GM23338 (cell line): ENCODE measurements around the gene PAX5. TPM values are rescaled to one million over a fixed set of nuclear protein-coding genes. Genes with fewer than 3 reads are reported as not detected.

ENCODE experiments used
- ATAC-seq: fragments of 200-7000 bp; cut with Tn5 transposase; 3 replicates; pipeline ENCODE4 v1.9.1; 2020
- DNase-seq: peaks from one replicate; pipeline ENCODE4 v3.0.0-alpha.2; 2015; ENCODE audit warnings: low spot score
- H2AFZ ChIP-seq: fragments of 200-600 bp; sonication (generic); 2 replicates; pipeline ENCODE4 v1.8.0; 2016; ENCODE audit warnings: antibody characterized with exemption, mild to moderate bottlenecking, moderate library complexity
- H3F3A ChIP-seq: fragments of 200-600 bp; sonication (generic); replicated peaks from 2 replicates; pipeline ENCODE4 v1.8.0; 2017; ENCODE audit warnings: antibody characterized with exemption, mixed run types, low read depth
- H3K27ac ChIP-seq: fragments of 200-600 bp; sonication (generic); 2 replicates; pipeline ENCODE4 v1.6.1; 2016; ENCODE audit warnings: low read depth
- H3K27me3 ChIP-seq: fragments of 200-600 bp; sonication (generic); 2 replicates; pipeline ENCODE4 v1.8.0; 2016; ENCODE audit warnings: mild to moderate bottlenecking, mixed run types, moderate library complexity; ENCODE audit not compliant: insufficient read depth
- H3K36me3 ChIP-seq: fragments of 200-600 bp; sonication (generic); 2 replicates; pipeline ENCODE4 v1.8.0; 2016; ENCODE audit warnings: mild to moderate bottlenecking; ENCODE audit not compliant: insufficient read depth
- H3K4me1 ChIP-seq: fragments of 200-600 bp; sonication (generic); 2 replicates; pipeline ENCODE4 v1.8.0; 2016; ENCODE audit warnings: mild to moderate bottlenecking, moderate library complexity; ENCODE audit not compliant: insufficient read depth
- H3K4me2 ChIP-seq: fragments of 200-600 bp; sonication (generic); 2 replicates; pipeline ENCODE4 v1.7.1; 2017; ENCODE audit warnings: mixed run types
- H3K4me3 ChIP-seq: fragments of 200-600 bp; sonication (generic); 2 replicates; pipeline ENCODE4 v1.6.1; 2016; ENCODE audit warnings: mixed run types
- H3K79me2 ChIP-seq: fragments of 200-600 bp; sonication (generic); replicated peaks from 2 replicates; pipeline ENCODE4 v1.8.0; 2017; ENCODE audit warnings: mild to moderate bottlenecking; ENCODE audit not compliant: insufficient read depth
- H3K9me2 ChIP-seq: fragments of 200-600 bp; sonication (generic); 2 replicates; pipeline ENCODE4 v1.8.0; 2017; ENCODE audit not compliant: insufficient read depth
- H4K20me1 ChIP-seq: fragments of 200-600 bp; sonication (generic); replicated peaks from 2 replicates; pipeline ENCODE4 v1.8.0; 2017; ENCODE audit warnings: mild to moderate bottlenecking; ENCODE audit not compliant: insufficient read depth
- H3K27ac Mint-ChIP-seq: 2 replicates; pipeline ENCODE4 v1.8.0; 2020; ENCODE audit warnings: inconsistent platforms, mild to moderate bottlenecking, moderate library complexity, mixed read lengths
- H3K27me3 Mint-ChIP-seq: 3 replicates; pipeline ENCODE4 v1.8.0; 2022; ENCODE audit warnings: low read depth, mild to moderate bottlenecking, moderate library complexity, mixed read lengths, inconsistent platforms; ENCODE audit not compliant: insufficient read depth, poor library complexity
- H3K36me3 Mint-ChIP-seq: 3 replicates; pipeline ENCODE4 v1.8.0; 2021; ENCODE audit warnings: low read depth, mild to moderate bottlenecking, inconsistent platforms, moderate library complexity, mixed read lengths
- H3K4me1 Mint-ChIP-seq: 3 replicates; pipeline ENCODE4 v1.8.0; 2020; ENCODE audit warnings: mild to moderate bottlenecking, inconsistent platforms, mixed read lengths
- H3K4me3 Mint-ChIP-seq: 3 replicates; pipeline ENCODE4 v1.8.0; 2021; ENCODE audit warnings: moderate library complexity, mild to moderate bottlenecking, inconsistent platforms, mixed read lengths
- H3K9me3 Mint-ChIP-seq: 3 replicates; pipeline ENCODE4 v1.8.0; 2020; ENCODE audit warnings: moderate library complexity, mild to moderate bottlenecking, inconsistent platforms, mixed read lengths
- CREB1 ChIP-seq: fragments of 250-450 bp; sonication (Bioruptor Pico); IDR thresholded peaks from 2 replicates; pipeline ENCODE4 v1.5.0; 2020; ENCODE audit warnings: low read depth, mild to moderate bottlenecking, moderate library complexity
- CTCF ChIP-seq, 2 experiments: fragments of 200-600 bp in 1 of 2; sonication (generic) in 1 of 2; conservative IDR thresholded peaks; 2 replicates each; pipeline versions ENCODE4 v1.5.1 to v1.6.1; 2016 to 2017; ENCODE audit warnings: antibody characterized with exemption in 2 of 2, low read depth in 2 of 2, mild to moderate bottlenecking in 2 of 2, moderate library complexity in 1 of 2
- ETS1 ChIP-seq: IDR thresholded peaks from 2 replicates; pipeline ENCODE4 v1.6.1; 2016; ENCODE audit warnings: antibody characterized with exemption
- EZH2 ChIP-seq: fragments of 200-600 bp; sonication (generic); IDR thresholded peaks from one replicate; pipeline ENCODE4 v1.8.0; 2017; ENCODE audit warnings: antibody characterized with exemption, mild to moderate bottlenecking, low read depth; ENCODE audit not compliant: unreplicated experiment
- EZH2phosphoT487 ChIP-seq: fragments of 200-600 bp; sonication (generic); IDR thresholded peaks from one replicate; pipeline ENCODE4 v1.8.1; 2018; ENCODE audit warnings: antibody characterized with exemption; ENCODE audit not compliant: unreplicated experiment
- JUNB ChIP-seq: IDR thresholded peaks from one replicate; pipeline ENCODE4 v1.6.1; 2016; ENCODE audit warnings: antibody characterized with exemption; ENCODE audit not compliant: unreplicated experiment
- NANOG ChIP-seq: IDR thresholded peaks from 2 replicates; pipeline ENCODE4 v1.6.1; 2016; ENCODE audit warnings: antibody characterized with exemption, borderline replicate concordance
- POLR2AphosphoS5 ChIP-seq: IDR thresholded peaks from 2 replicates; pipeline ENCODE4 v1.6.1; 2016; ENCODE audit warnings: antibody characterized with exemption, low read depth
- REST ChIP-seq: IDR thresholded peaks from one replicate; pipeline ENCODE4 v1.6.1; 2018; ENCODE audit warnings: antibody characterized with exemption; ENCODE audit not compliant: unreplicated experiment
- STAT1 ChIP-seq: IDR thresholded peaks from one replicate; pipeline ENCODE4 v1.6.1; 2016; ENCODE audit warnings: antibody characterized with exemption; ENCODE audit not compliant: unreplicated experiment
- ZNF114 ChIP-seq: fragments of 250-450 bp; sonication (Bioruptor Pico); IDR thresholded peaks from 2 replicates; pipeline ENCODE4 v1.5.0; 2020; ENCODE audit warnings: mild to moderate bottlenecking, moderate library complexity
- ZNF331 ChIP-seq: fragments of 250-450 bp; sonication (Bioruptor Pico); IDR thresholded peaks from 2 replicates; pipeline ENCODE4 v1.5.0; 2020; ENCODE audit warnings: low read depth, mild to moderate bottlenecking, moderate library complexity
- ZNF462 ChIP-seq: fragments of 250-450 bp; sonication (Bioruptor Pico); IDR thresholded peaks from 2 replicates; pipeline ENCODE4 v1.5.0; 2020; ENCODE audit warnings: mild to moderate bottlenecking, moderate library complexity
- polyA plus RNA-seq: library from polyadenylated mRNA; unstranded; fragments of >200 nt; fragmentation: Nextera tagmentation; extraction: Ambion mirVana; gene quantifications from 2 replicates; pipeline ENCODE4 v1.2.1, GENCODE V29; 2016
- total RNA-seq: library from RNA; depleted of rRNA; stranded (reverse); fragments of >200 nt; shearing (Covaris generic); gene quantifications from 2 replicates; pipeline ENCODE4 v1.2.3, GENCODE V29; 2014

Gene PAX5
- total and polyA plus RNA-seq, 2 experiments from 2014 or later: 0.17 to 0.60 TPM

- DNase-seq (no peak), ATAC-seq (no peak)
- Histone ChIP-seq H3K9me2 (no peaks in the 10 kb centered on the region), H3K4me3 (no peak overlapping the region), H3K79me2 (no peaks in the 10 kb centered on the region), H4K20me1 (no peaks in the 10 kb centered on the region), H3K4me2 (no peak overlapping the region), H3K36me3 (no peaks in the 10 kb centered on the region), H3K27ac (no peak overlapping the region), H3K4me1 (peaks cover 8% of the 10 kb centered on the region), H2AFZ (no peak overlapping the region), H3F3A (no peaks in the 10 kb centered on the region), H3K27me3 (no peaks in the 10 kb centered on the region)
- Mint-ChIP-seq H3K27ac (no peak overlapping the region), H3K4me3 (no peak overlapping the region), H3K27me3 (no peaks in the 10 kb centered on the region), H3K9me3 (no peaks in the 10 kb centered on the region; the same call in 2 of the 3 replicates), H3K36me3 (no peaks in the 10 kb centered on the region; the same call in 2 of the 3 replicates), H3K4me1 (peaks cover 24% of the 10 kb centered on the region)
- TF ChIP-seq EZH2phosphoT487: no peak
- no peak for TF ChIP-seq POLR2AphosphoS5
- TF ChIP-seq ETS1: no peak
- TF ChIP-seq CTCF (conservative IDR thresholded peaks at IDR 0.05; ENCODE audit: low read depth in 2 of 2): no peak
- no peak for TF ChIP-seq STAT1
- TF ChIP-seq EZH2: no peak
- no peak for TF ChIP-seq ZNF331 (CRISPR knock-in tag)
- TF ChIP-seq ZNF114 (CRISPR knock-in tag): no peak
- no peak for TF ChIP-seq JUNB
- no peak for TF ChIP-seq ZNF462
- no peak for TF ChIP-seq NANOG
- TF ChIP-seq CREB1: no peak
- TF ChIP-seq REST: no peak
These were observed 130.3 kb downstream of the PAX5 start for GRCh38 chr9:36903541-36904435.
